ENCODE measurements around the gene VPS8.

GRCh38 chr3:185028121-185028520 is 216.2 kb downstream of the VPS8 start:
- TF ChIP-seq EP300 (IDR thresholded peaks at IDR 0.05; ENCODE audit: borderline replicate concordance in 1 of 2, low read depth in 2 of 2, low read length in 2 of 2) (no peak), POLR2A (IDR thresholded peaks at IDR 0.05; ENCODE audit: control extremely low read depth in 1 of 2, low read depth in 2 of 2, low read length in 2 of 2) (no peak), RBBP5 (IDR thresholded peaks at IDR 0.05; ENCODE audit: borderline replicate concordance, low read depth, low read length) (no peak), POLR2AphosphoS5 (IDR thresholded peaks at IDR 0.05; ENCODE audit: low read depth, low read length) (no peak), CBX8 (IDR thresholded peaks at IDR 0.05; ENCODE audit: borderline replicate concordance, low read depth, low read length) (no peak)
